Measurements from ENCODE around the gene ATP10A.

Gene ATP10A

DNA sequence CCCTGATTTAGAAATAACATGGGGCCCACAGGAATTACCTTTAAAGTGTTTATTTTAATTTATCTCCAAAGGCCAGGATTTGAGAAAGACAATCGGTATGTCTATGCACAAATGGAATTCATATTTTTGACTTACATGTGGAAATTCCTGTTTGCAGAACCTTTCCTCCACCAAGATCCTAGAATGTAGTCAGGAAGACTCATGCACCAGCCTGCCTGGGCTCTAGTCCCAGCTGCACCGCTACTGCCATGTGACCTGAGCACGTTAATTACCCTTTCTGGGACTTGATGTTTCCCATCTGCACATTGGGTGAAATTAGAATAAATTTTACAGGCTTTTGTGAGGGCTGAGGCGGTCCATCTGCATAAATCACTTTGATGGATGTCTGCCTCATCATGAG is 194.2 kb downstream of the ATP10A start:
- no peak for DNase-seq (ENCODE audit: extremely low read depth, low read depth)
- no peak for TF ChIP-seq CTCF (IDR thresholded peaks at IDR 0.05; ENCODE audit: low read depth, low read length)

- no peak for TF ChIP-seq CTCF (IDR thresholded peaks at IDR 0.05; ENCODE audit: low read depth, low read length)
- DNase-seq (ENCODE audit: extremely low read depth, low read depth): no peak
Measured at GRCh38 chr15:25668236-25668795, 194.8 kb downstream of the ATP10A start.

DNA sequence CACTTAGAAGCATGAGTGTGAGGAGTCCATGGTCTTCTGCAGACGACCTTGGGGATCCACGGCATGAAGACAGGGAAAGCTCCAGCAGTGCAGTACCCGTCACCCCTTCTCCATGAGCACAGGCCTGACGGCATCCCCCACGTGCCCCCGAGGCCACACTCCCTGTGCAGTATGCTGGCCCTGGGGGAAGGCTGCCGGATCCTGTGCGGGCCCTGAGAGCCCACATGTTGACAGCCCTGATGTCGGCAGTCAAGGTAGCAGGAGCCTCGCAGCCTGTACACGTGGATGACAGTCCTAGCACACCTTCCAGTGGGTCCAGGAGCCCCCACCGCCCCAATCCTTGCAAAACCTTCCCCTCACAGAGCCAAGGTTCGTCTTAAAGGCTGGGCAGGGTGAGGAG is 195.3 kb downstream of the ATP10A start:
- no peak for TF ChIP-seq CTCF (IDR thresholded peaks at IDR 0.05; ENCODE audit: low read depth, low read length)
- DNase-seq (ENCODE audit: extremely low read depth, low read depth): no peak

GRCh38 chr15:25665913-25666312 is 197.2 kb downstream of the ATP10A start:
- no peak for DNase-seq (ENCODE audit: extremely low read depth, low read depth)
- no peak for TF ChIP-seq CTCF (IDR thresholded peaks at IDR 0.05; ENCODE audit: low read depth, low read length)

DNA sequence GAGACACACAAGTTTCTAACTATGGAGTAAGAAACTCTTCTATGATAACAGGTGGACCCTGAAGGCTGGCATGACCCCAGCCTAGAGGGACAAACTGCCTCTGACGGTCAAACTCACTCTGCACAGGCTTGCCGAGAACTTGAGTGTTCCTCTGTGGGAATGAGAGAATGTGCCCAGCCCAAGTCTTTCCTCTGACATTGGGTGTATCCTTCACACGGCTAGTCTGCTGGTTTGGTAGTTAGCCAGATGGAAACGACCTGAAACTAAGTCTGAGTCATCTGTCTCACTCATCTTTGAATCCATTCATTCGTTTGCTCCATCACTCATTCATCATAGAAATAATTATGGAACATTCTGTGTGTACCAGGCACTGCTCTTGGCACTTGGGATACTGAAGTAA is 198.4 kb downstream of the ATP10A start:
- TF ChIP-seq CTCF (IDR thresholded peaks at IDR 0.05; ENCODE audit: low read depth, low read length): no peak
- DNase-seq (ENCODE audit: extremely low read depth, low read depth): no peak

GRCh38 chr15:25663515-25663914 is 199.6 kb downstream of the ATP10A start:
- DNase-seq (ENCODE audit: extremely low read depth, low read depth): no peak
- TF ChIP-seq CTCF (IDR thresholded peaks at IDR 0.05; ENCODE audit: low read depth, low read length): no peak

GRCh38 chr15:25661898-25662297 is 201.2 kb downstream of the ATP10A start:
- DNase-seq (ENCODE audit: extremely low read depth, low read depth): no peak
- TF ChIP-seq CTCF (IDR thresholded peaks at IDR 0.05; ENCODE audit: low read depth, low read length): peak; percentile 24
